Right lobe of liver (tissue), 6 donors: ENCODE data around the gene IGFBP5. TPM values are rescaled to one million over a fixed set of nuclear protein-coding genes. Genes with fewer than 3 reads are reported as not detected.

Experiments
- ATAC-seq, 4 donors: fragments of 200-7000 bp; cut with Tn5 transposase; one replicate each; pipeline ENCODE4 v1.9.1; 2020; ENCODE audit warnings: mild to moderate bottlenecking in 4 of 4, moderate library complexity in 4 of 4
- DNase-seq, 3 donors: peaks; one replicate each; pipeline ENCODE4 v3.0.0-alpha.2; 2020
- H3K27ac ChIP-seq, 3 donors: fragments of 200-600 bp; one replicate each; pipeline ENCODE4 v1.8.0; 2022
- H3K27me3 ChIP-seq, 2 donors: fragments of 200-600 bp; one replicate each; pipeline ENCODE4 v1.8.0; 2022
- H3K36me3 ChIP-seq, 4 donors: fragments of 200-600 bp; sonication (generic) in 1 of 4; one replicate each; pipeline versions ENCODE4 v1.5.1 to v1.8.0; 2017 to 2022; ENCODE audit warnings: control low read depth in 1 of 4
- H3K4me1 ChIP-seq, 4 donors: fragments of 200-600 bp; sonication (generic) in 1 of 4; one replicate each; pipeline versions ENCODE4 v1.5.1 to v1.8.0; 2017 to 2022; ENCODE audit warnings: control low read depth in 1 of 4
- H3K4me3 ChIP-seq, 3 donors: fragments of 200-600 bp; one replicate each; pipeline ENCODE4 v1.8.0; 2022
- H3K9me3 ChIP-seq, 4 donors: fragments of 200-600 bp; sonication (generic) in 1 of 4; one replicate each; pipeline versions ENCODE4 v1.5.1 to v1.8.0; 2017 to 2022; ENCODE audit warnings: control low read depth in 1 of 4
- CTCF ChIP-seq, 4 donors: fragments of 200-600 bp in 3 of 4; fragments of 450-650 bp in 1 of 4; IDR thresholded peaks; one replicate each; pipeline versions ENCODE4 v1.5.1 to v1.8.0; 2016 to 2022; ENCODE audit warnings: antibody characterized with exemption in 4 of 4, mild to moderate bottlenecking in 2 of 4
- POLR2A ChIP-seq: fragments of 450-650 bp; IDR thresholded peaks from one replicate; pipeline ENCODE4 v1.6.1; 2017; ENCODE audit warnings: antibody characterized with exemption, mild to moderate bottlenecking
- WGBS: methylation state at CpG from one replicate; pipeline ENCODE4 v1.1.6; 2018; ENCODE audit warnings: low coverage, low lambda C conversion rate; ENCODE audit not compliant: insufficient coverage; ENCODE audit errors: missing lambda C conversion rate; 5-methylcytosine and 5-hydroxymethylcytosine counted together
- intact Hi-C, 2 donors: fragments of 100-400 bp; cut with DNase I; formaldehyde crosslinking; loops; one replicate each; pipeline versions ENCODE4 v1.11.2 to v1.14.1; 2022
- total RNA-seq, 6 experiments: library from RNA; depleted of rRNA in 2 of 6; stranded (reverse); fragments of >200 nt in 2 of 6; fragmentation: NEBNext Ultra II Directional in 3 of 6; extraction: Animal tissue kit (Norgen Biotek cat#: 25700) in 3 of 6; gene quantifications; one replicate each; pipeline versions ENCODE4 v1.1.0 to v1.2.4, GENCODE V29; 2016 to 2023
- donor health status: DM: no; HTN: yes; CAD: no.
- donor health status: DM: no; HTN: no; CAD: no.
- donor health status: DM: no; HTN: no; CAD: no.
- donor health status: DM: no; HTN: yes; CAD: no.
- donor health status: DM: no; HTN: yes; CAD: no.

The IGFBP5 gene
- total RNA-seq, 6 experiments from 2014 or later: 13.7 to 76.0 (median 30.9) TPM

GRCh38 chr2:216717907-216718615 lies 22.7 kb upstream of the IGFBP5 start:
- no CpG with 5 or more reads among the region's 8 CpGs for WGBS
- ATAC-seq (no peak), DNase-seq (no peak)
- no peak overlapping the region for H3K4me3 ChIP-seq
- no peaks in the 10 kb centered on the region for H3K36me3 ChIP-seq
- no peaks in the 10 kb centered on the region for H3K9me3 ChIP-seq
- H3K27me3 ChIP-seq: no peaks in the 10 kb centered on the region
- H3K4me1 ChIP-seq: no peaks in the 10 kb centered on the region
- TF ChIP-seq CTCF (IDR thresholded peaks at IDR 0.05) (no peak), POLR2A (no peak)
- no peak overlapping the region for H3K27ac ChIP-seq
- intact Hi-C loops: no loop called here

GRCh38 chr2:216717491-216717901 lies 22.1 kb upstream of the IGFBP5 start:
- 20% methylated on average over 2 of the region's 4 CpGs for WGBS
- intact Hi-C loops: no loop called here
- no peak for DNase-seq
- ATAC-seq: no peak
- no peaks in the 10 kb centered on the region for H3K9me3 ChIP-seq
- H3K36me3 ChIP-seq: no peaks in the 10 kb centered on the region
- TF ChIP-seq POLR2A: no peak
- no peak for TF ChIP-seq CTCF (IDR thresholded peaks at IDR 0.05)
- no peak overlapping the region for H3K4me3 ChIP-seq
- H3K4me1 ChIP-seq: no peaks in the 10 kb centered on the region
- H3K27ac ChIP-seq: no peak overlapping the region
- no peaks in the 10 kb centered on the region for H3K27me3 ChIP-seq

GRCh38 chr2:216716109-216716508 lies 20.8 kb upstream of the IGFBP5 start:
- Histone ChIP-seq H3K4me1 (no peaks in the 10 kb centered on the region), H3K27ac (no peak overlapping the region), H3K36me3 (no peaks in the 10 kb centered on the region), H3K27me3 (no peaks in the 10 kb centered on the region), H3K9me3 (no peaks in the 10 kb centered on the region), H3K4me3 (no peak overlapping the region)
- no peak for ATAC-seq
- 100% methylated on average over 1 of the region's 4 CpGs for WGBS
- TF ChIP-seq POLR2A (no peak), CTCF (IDR thresholded peaks at IDR 0.05) (no peak)
- intact Hi-C loops: no loop called here
- DNase-seq: no peak

- no peaks in the 10 kb centered on the region for H3K27me3 ChIP-seq
- ATAC-seq (no peak), DNase-seq (no peak)
- TF ChIP-seq POLR2A (no peak), CTCF (IDR thresholded peaks at IDR 0.05) (no peak)
- no peaks in the 10 kb centered on the region for H3K4me1 ChIP-seq
- intact Hi-C loops: no loop called here
- H3K36me3 ChIP-seq: no peaks in the 10 kb centered on the region
- H3K27ac ChIP-seq: no peak overlapping the region
- WGBS: 88% methylated on average over 8 of the region's 14 CpGs
- H3K4me3 ChIP-seq: no peak overlapping the region
- no peaks in the 10 kb centered on the region for H3K9me3 ChIP-seq
These were observed 20.1 kb upstream of the IGFBP5 start for GRCh38 chr2:216715402-216715974.
